ENCODE measurements around the gene OXSM.

The OXSM gene

DNA sequence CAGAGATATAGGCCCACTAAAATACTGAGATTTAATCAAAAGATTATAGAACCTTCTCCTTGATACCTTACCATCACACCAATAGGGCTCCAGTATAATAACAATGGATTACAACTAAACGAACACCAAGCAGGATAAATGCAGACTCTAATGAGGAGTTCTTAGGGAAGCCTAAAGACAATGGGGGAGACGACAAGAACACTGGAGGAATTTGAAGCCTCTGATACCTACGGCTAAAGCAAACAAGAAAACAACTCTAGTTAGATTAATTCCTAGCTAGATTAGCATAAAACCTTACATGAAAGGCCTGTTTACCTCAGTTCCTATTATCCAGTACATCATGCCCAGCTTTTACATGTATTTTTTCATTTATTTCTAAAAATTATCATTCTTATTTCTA, 41.7 kb upstream of the OXSM start:
- no peak overlapping the region for H3K4me3 ChIP-seq (ENCODE audit: low read length, poor library complexity, severe bottlenecking)
- peaks cover 83% of the 10 kb centered on the region for H3K36me3 ChIP-seq (ENCODE audit: insufficient read depth, low read length)
- H3K27me3 ChIP-seq (ENCODE audit: insufficient read depth, low read length, poor library complexity, severe bottlenecking): no peaks in the 10 kb centered on the region
- H4K20me1 ChIP-seq (ENCODE audit: insufficient read depth, low read length, poor library complexity, severe bottlenecking): no peaks in the 10 kb centered on the region
- no peaks in the 10 kb centered on the region for H3K9me2 ChIP-seq (replicated peaks; ENCODE audit: low read depth, low read length)
- no peak overlapping the region for H2AFZ ChIP-seq (ENCODE audit: low read length)
- no peaks in the 10 kb centered on the region for H3F3A ChIP-seq (ENCODE audit: low read depth)
- no peak overlapping the region for H3K9ac ChIP-seq (ENCODE audit: low read depth, low read length, poor library complexity, severe bottlenecking)
- TF ChIP-seq, protein P1, sequence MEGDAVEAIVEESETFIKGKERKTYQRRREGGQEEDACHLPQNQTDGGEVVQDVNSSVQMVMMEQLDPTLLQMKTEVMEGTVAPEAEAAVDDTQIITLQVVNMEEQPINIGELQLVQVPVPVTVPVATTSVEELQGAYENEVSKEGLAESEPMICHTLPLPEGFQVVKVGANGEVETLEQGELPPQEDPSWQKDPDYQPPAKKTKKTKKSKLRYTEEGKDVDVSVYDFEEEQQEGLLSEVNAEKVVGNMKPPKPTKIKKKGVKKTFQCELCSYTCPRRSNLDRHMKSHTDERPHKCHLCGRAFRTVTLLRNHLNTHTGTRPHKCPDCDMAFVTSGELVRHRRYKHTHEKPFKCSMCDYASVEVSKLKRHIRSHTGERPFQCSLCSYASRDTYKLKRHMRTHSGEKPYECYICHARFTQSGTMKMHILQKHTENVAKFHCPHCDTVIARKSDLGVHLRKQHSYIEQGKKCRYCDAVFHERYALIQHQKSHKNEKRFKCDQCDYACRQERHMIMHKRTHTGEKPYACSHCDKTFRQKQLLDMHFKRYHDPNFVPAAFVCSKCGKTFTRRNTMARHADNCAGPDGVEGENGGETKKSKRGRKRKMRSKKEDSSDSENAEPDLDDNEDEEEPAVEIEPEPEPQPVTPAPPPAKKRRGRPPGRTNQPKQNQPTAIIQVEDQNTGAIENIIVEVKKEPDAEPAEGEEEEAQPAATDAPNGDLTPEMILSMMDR (conservative IDR thresholded peaks at IDR 0.05; ENCODE audit: low read length): no peak
- TF ChIP-seq EZH2phosphoT487 (IDR thresholded peaks at IDR 0.05; ENCODE audit: borderline replicate concordance): no peak
- no peaks in the 10 kb centered on the region for H3K4me1 ChIP-seq (ENCODE audit: insufficient read depth, low read length, poor library complexity, severe bottlenecking)
- H3K9me3 ChIP-seq (ENCODE audit: insufficient read depth, low read depth, low read length): no peaks in the 10 kb centered on the region
- peaks cover 8% of the 10 kb centered on the region; the same call in 1 of the 2 replicates for H3K79me2 ChIP-seq (ENCODE audit: insufficient read depth, low read length)
- no peak overlapping the region for H3K4me2 ChIP-seq (ENCODE audit: low read depth, low read length, poor library complexity, severe bottlenecking)

DNA sequence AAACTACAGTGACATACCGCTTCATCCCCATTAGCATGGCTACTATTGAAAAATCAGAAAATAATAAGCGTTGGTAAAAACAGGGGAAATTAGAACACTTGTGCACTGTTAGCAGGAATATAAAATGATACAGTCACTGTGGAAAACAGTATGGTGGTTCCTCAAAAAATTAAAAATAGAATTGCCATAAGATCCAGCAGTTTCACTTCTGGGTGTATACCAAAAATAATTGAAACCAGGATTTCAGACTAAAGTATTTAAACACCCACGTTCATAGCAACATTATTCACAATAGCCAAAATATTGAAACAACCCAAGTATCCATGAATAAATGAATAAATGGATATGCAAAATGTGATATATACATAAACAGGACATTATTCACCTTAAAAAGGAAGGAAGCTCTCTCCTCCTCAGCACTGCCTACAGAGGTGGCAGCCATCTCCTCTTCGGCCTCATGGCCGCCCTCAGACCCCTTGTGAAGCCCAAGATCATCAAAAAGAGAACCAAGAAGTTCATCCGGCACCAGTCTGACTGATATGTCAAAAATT, 40.8 kb upstream of the OXSM start:
- peaks cover 9% of the 10 kb centered on the region; the same call in 1 of the 2 replicates for H3K79me2 ChIP-seq (ENCODE audit: insufficient read depth, low read length)
- no peaks in the 10 kb centered on the region for H3K9me3 ChIP-seq (ENCODE audit: insufficient read depth, low read depth, low read length)
- H3K4me1 ChIP-seq (ENCODE audit: insufficient read depth, low read length, poor library complexity, severe bottlenecking): peaks cover under 1% of the 10 kb centered on the region
- TF ChIP-seq, protein P1 (conservative IDR thresholded peaks at IDR 0.05; ENCODE audit: low read length): no peak
- no peak for TF ChIP-seq EZH2phosphoT487 (IDR thresholded peaks at IDR 0.05; ENCODE audit: borderline replicate concordance)
- H2AFZ ChIP-seq (ENCODE audit: low read length): no peak overlapping the region
- no peaks in the 10 kb centered on the region for H3F3A ChIP-seq (ENCODE audit: low read depth)
- H4K20me1 ChIP-seq (ENCODE audit: insufficient read depth, low read length, poor library complexity, severe bottlenecking): no peaks in the 10 kb centered on the region
- no peaks in the 10 kb centered on the region for H3K9me2 ChIP-seq (replicated peaks; ENCODE audit: low read depth, low read length)
- H3K4me2 ChIP-seq (ENCODE audit: low read depth, low read length, poor library complexity, severe bottlenecking): no peak overlapping the region
- no peak overlapping the region for H3K4me3 ChIP-seq (ENCODE audit: low read length, poor library complexity, severe bottlenecking)
- no peak overlapping the region for H3K9ac ChIP-seq (ENCODE audit: low read depth, low read length, poor library complexity, severe bottlenecking)
- peaks cover 78% of the 10 kb centered on the region for H3K36me3 ChIP-seq (ENCODE audit: insufficient read depth, low read length)
- no peaks in the 10 kb centered on the region for H3K27me3 ChIP-seq (ENCODE audit: insufficient read depth, low read length, poor library complexity, severe bottlenecking)

- peaks cover 10% of the 10 kb centered on the region for H3K4me1 ChIP-seq (ENCODE audit: insufficient read depth, low read length, poor library complexity, severe bottlenecking)
- no peak overlapping the region for H3K9ac ChIP-seq (ENCODE audit: low read depth, low read length, poor library complexity, severe bottlenecking)
- no peaks in the 10 kb centered on the region for H3K9me2 ChIP-seq (replicated peaks; ENCODE audit: low read depth, low read length)
- H3K4me2 ChIP-seq (ENCODE audit: low read depth, low read length, poor library complexity, severe bottlenecking): no peak overlapping the region
- H3K27me3 ChIP-seq (ENCODE audit: insufficient read depth, low read length, poor library complexity, severe bottlenecking): no peaks in the 10 kb centered on the region
- no peak overlapping the region for H2AFZ ChIP-seq (ENCODE audit: low read length)
- H3K9me3 ChIP-seq (ENCODE audit: insufficient read depth, low read depth, low read length): no peaks in the 10 kb centered on the region
- H4K20me1 ChIP-seq (ENCODE audit: insufficient read depth, low read length, poor library complexity, severe bottlenecking): no peaks in the 10 kb centered on the region
- TF ChIP-seq, protein P1 (conservative IDR thresholded peaks at IDR 0.05; ENCODE audit: low read length): no peak
- TF ChIP-seq EZH2phosphoT487 (IDR thresholded peaks at IDR 0.05; ENCODE audit: borderline replicate concordance): no peak
- peaks cover 9% of the 10 kb centered on the region; the same call in 1 of the 2 replicates for H3K79me2 ChIP-seq (ENCODE audit: insufficient read depth, low read length)
- no peak overlapping the region for H3K4me3 ChIP-seq (ENCODE audit: low read length, poor library complexity, severe bottlenecking)
- peaks cover 62% of the 10 kb centered on the region for H3K36me3 ChIP-seq (ENCODE audit: insufficient read depth, low read length)
- no peaks in the 10 kb centered on the region for H3F3A ChIP-seq (ENCODE audit: low read depth)
These were observed 38.8 kb upstream of the OXSM start for GRCh38 chr3:25751048-25751447.
